ENCODE results near the gene SBF2.

DNA sequence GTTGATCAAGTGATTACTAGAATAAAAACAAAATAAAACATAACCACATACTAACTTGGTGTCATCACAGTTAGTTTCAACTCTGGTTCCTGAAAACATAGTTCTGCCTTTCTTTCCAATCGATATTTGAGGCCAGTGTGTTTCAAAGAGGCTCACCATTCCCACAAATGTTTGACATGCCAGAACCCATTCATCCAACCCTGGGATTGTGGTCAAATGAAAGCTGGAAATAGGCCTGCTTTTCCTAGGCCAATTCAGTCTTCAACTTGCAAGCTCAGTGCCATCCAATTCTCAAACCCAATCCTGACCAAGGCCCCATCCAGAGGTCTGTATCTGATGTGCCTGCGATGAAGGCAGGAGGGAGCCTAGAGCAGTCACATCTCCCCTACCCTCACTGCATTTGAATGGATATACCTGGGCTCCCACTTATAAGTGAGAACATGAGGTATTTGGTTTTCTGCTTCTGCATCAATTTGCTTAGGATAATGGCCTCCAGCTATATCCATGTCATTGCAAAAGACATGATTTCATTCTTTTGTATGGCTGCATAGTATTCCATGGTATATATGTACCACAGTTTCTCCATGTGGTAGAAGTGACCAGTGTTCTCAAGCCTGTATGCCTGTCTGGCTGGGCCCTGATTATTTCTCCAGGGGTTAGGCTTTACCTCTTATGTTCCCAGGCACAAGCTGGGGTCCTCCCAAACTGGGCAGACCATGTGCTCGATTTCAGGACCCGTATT is 486.9 kb downstream of the SBF2 start:
- TF ChIP-seq, protein P1, sequence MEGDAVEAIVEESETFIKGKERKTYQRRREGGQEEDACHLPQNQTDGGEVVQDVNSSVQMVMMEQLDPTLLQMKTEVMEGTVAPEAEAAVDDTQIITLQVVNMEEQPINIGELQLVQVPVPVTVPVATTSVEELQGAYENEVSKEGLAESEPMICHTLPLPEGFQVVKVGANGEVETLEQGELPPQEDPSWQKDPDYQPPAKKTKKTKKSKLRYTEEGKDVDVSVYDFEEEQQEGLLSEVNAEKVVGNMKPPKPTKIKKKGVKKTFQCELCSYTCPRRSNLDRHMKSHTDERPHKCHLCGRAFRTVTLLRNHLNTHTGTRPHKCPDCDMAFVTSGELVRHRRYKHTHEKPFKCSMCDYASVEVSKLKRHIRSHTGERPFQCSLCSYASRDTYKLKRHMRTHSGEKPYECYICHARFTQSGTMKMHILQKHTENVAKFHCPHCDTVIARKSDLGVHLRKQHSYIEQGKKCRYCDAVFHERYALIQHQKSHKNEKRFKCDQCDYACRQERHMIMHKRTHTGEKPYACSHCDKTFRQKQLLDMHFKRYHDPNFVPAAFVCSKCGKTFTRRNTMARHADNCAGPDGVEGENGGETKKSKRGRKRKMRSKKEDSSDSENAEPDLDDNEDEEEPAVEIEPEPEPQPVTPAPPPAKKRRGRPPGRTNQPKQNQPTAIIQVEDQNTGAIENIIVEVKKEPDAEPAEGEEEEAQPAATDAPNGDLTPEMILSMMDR (IDR thresholded peaks at IDR 0.05): no peak
- TF ChIP-seq POLR2AphosphoS5 (IDR thresholded peaks at IDR 0.05): no peak
